Tibial artery (tissue), 4 donors: ENCODE measurements around the gene STN1.
A peak's percentile ranks its signal among the peaks of the same experiment; 100 is the strongest.

Experiments
- DNase-seq, 2 donors: peaks; one replicate each; pipeline ENCODE4 v3.0.0-alpha.2; 2019
- H3K27ac ChIP-seq, 2 donors: fragments of 200-600 bp; sonication (generic) in 1 of 2; 1 replicate in 1 of 2; 2 replicates in 1 of 2; pipeline ENCODE4 v1.5.1; 2018 to 2019; ENCODE audit warnings: mild to moderate bottlenecking in 1 of 2
- H3K27me3 ChIP-seq, 2 donors: fragments of 200-600 bp; sonication (generic) in 1 of 2; one replicate each; pipeline versions ENCODE4 v1.5.1 to v1.6.0; 2016 to 2019
- H3K36me3 ChIP-seq, 3 donors: fragments of 200-600 bp; sonication (generic) in 2 of 3; one replicate each; pipeline ENCODE4 v1.5.1; 2016 to 2019; ENCODE audit warnings: mild to moderate bottlenecking in 2 of 3
- H3K4me1 ChIP-seq, 4 donors: fragments of 200-600 bp; sonication (generic) in 2 of 4; 1 replicate in 3 of 4; 2 replicates in 1 of 4; pipeline ENCODE4 v1.5.1; 2016 to 2019
- H3K4me3 ChIP-seq, 2 donors: fragments of 200-600 bp; sonication (generic) in 1 of 2; 1 replicate in 1 of 2; 2 replicates in 1 of 2; pipeline ENCODE4 v1.5.1; 2018 to 2019; ENCODE audit warnings: mild to moderate bottlenecking in 2 of 2
- H3K9me3 ChIP-seq, 3 donors: fragments of 200-600 bp; sonication (generic) in 1 of 3; one replicate each; pipeline ENCODE4 v1.5.1; 2016 to 2019
- CTCF ChIP-seq, 2 experiments: fragments of 200-600 bp in 1 of 2; fragments of 450-650 bp in 1 of 2; IDR thresholded peaks; one replicate each; pipeline ENCODE4 v1.5.1; 2017 to 2019; ENCODE audit warnings: antibody characterized with exemption in 2 of 2, mild to moderate bottlenecking in 1 of 2, moderate library complexity in 1 of 2
- intact Hi-C: fragments of 100-400 bp; cut with DNase I; formaldehyde crosslinking; loops from one replicate; pipeline ENCODE4 v1.15.0; 2023; ENCODE audit warnings: low total_unique reads

STN1 gene

GRCh38 chr10:103916876-103917275, 1.1 kb downstream of the STN1 start:
- intact Hi-C loops: no loop called here
- DNase-seq: no peak
- Histone ChIP-seq H3K27ac (peak overlapping the region; percentile 90 to 91), H3K9me3 (no peaks in the 10 kb centered on the region), H3K36me3 (peaks cover 0 to 9% (median 0%) of the 10 kb centered on the region in 3 donors), H3K4me3 (peak overlapping the region; percentile 65 to 75), H3K27me3 (no peaks in the 10 kb centered on the region), H3K4me1 (peaks cover 0 to 31% (median 22%) of the 10 kb centered on the region in 4 donors)
- TF ChIP-seq CTCF (IDR thresholded peaks at IDR 0.05): no peak

GRCh38 chr10:103916254-103916653, 1.7 kb downstream of the STN1 start:
- TF ChIP-seq CTCF (IDR thresholded peaks at IDR 0.05): no peak
- Histone ChIP-seq H3K9me3 (no peaks in the 10 kb centered on the region), H3K27me3 (no peaks in the 10 kb centered on the region), H3K36me3 (peaks cover 0 to 9% (median 0%) of the 10 kb centered on the region in 3 donors), H3K4me3 (peak overlapping the region; percentile 65 to 75), H3K27ac (peak overlapping the region; percentile 90 to 91), H3K4me1 (peaks cover 0 to 31% (median 22%) of the 10 kb centered on the region in 4 donors)
- intact Hi-C loops: no loop called here
- no peak for DNase-seq

GRCh38 chr10:103915796-103916195, 2.2 kb downstream of the STN1 start:
- no peak for TF ChIP-seq CTCF (IDR thresholded peaks at IDR 0.05)
- intact Hi-C loops: no loop called here
- no peaks in the 10 kb centered on the region for H3K27me3 ChIP-seq
- peak overlapping the region; percentile 90 to 91 for H3K27ac ChIP-seq
- H3K4me1 ChIP-seq: peaks cover 0 to 35% (median 23%) of the 10 kb centered on the region in 4 donors
- H3K4me3 ChIP-seq: peak overlapping the region; percentile 65 to 75
- H3K36me3 ChIP-seq: peaks cover 0 to 9% (median 0%) of the 10 kb centered on the region in 3 donors
- DNase-seq: no peak
- H3K9me3 ChIP-seq: no peaks in the 10 kb centered on the region

- DNase-seq: no peak
- H3K36me3 ChIP-seq: peaks cover 0 to 9% (median 0%) of the 10 kb centered on the region in 3 donors
- no peaks in the 10 kb centered on the region for H3K27me3 ChIP-seq
- H3K4me1 ChIP-seq: peaks cover 0 to 48% (median 31%) of the 10 kb centered on the region in 4 donors
- no peak overlapping the region for H3K27ac ChIP-seq
- no peak for TF ChIP-seq CTCF (IDR thresholded peaks at IDR 0.05)
- no peaks in the 10 kb centered on the region for H3K9me3 ChIP-seq
- intact Hi-C loops: no loop called here
- H3K4me3 ChIP-seq: no peak overlapping the region
Measured at GRCh38 chr10:103912759-103913158, 5.2 kb downstream of the STN1 start.

GRCh38 chr10:103911021-103911459, 6.9 kb downstream of the STN1 start:
- peaks cover 0 to 42% (median 27%) of the 10 kb centered on the region in 4 donors for H3K4me1 ChIP-seq
- no peak overlapping the region for H3K4me3 ChIP-seq
- H3K9me3 ChIP-seq: no peaks in the 10 kb centered on the region
- H3K27ac ChIP-seq: peak overlapping the region; percentile 1 to 18
- TF ChIP-seq CTCF (IDR thresholded peaks at IDR 0.05): no peak
- DNase-seq: no peak
- peaks cover 0 to 9% (median 0%) of the 10 kb centered on the region in 3 donors for H3K36me3 ChIP-seq
- H3K27me3 ChIP-seq: no peaks in the 10 kb centered on the region
- intact Hi-C loops: no loop called here
